GM11168 (cell line): ENCODE measurements around the gene ST3GAL3.
"Not testable (repeated sequence)": the region's sequence is repeated elsewhere in the genome, so short reads cannot be mapped to it uniquely, and the experiment has no call there.

ENCODE experiments used
- in situ Hi-C: fragments of 300-500 bp; cut with MboI; formaldehyde crosslinking; loops from one replicate; pipeline ENCODE4 v1.12.0; 2022; ENCODE audit warnings: low sequenced_read_pairs; ENCODE audit not compliant: unreplicated experiment

Gene ST3GAL3

GRCh38 chr1:43693371-43693770 is 14.0 kb upstream of the ST3GAL3 start:
- in situ Hi-C loops: no loop called here

- in situ Hi-C loops: no loop called here
Measured at GRCh38 chr1:43699281-43699680, 8.1 kb upstream of the ST3GAL3 start.

DNA sequence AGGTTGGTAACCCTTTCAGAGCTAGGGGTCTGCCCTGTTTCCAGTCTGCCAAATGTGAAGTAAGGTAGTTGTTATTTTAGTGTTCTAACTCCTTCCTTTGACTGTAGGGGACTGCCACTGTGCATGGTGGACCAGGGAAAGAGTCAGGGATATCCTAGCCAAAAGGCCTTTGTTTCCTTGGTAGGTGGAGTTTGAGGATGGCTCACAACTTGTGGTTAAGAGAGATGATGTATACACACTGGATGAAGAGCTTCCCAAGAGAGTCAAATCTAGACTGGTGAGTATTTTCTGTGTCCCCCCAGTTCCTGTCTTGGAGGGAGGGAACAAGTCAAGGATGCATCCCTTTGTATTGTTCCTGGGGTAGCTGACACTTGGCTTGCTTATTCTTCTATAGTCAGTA is 3.5 kb upstream of the ST3GAL3 start:
- in situ Hi-C loops: no loop called here

GRCh38 chr1:43704838-43705237 is 2.5 kb upstream of the ST3GAL3 start:
- in situ Hi-C loops: no loop called here

- in situ Hi-C loops: no loop called here
Measured at GRCh38 chr1:43705334-43705733, 2.0 kb upstream of the ST3GAL3 start.

- in situ Hi-C loops: no loop called here
Measured at GRCh38 chr1:43705982-43706597, 1.2 kb upstream of the ST3GAL3 start.

DNA sequence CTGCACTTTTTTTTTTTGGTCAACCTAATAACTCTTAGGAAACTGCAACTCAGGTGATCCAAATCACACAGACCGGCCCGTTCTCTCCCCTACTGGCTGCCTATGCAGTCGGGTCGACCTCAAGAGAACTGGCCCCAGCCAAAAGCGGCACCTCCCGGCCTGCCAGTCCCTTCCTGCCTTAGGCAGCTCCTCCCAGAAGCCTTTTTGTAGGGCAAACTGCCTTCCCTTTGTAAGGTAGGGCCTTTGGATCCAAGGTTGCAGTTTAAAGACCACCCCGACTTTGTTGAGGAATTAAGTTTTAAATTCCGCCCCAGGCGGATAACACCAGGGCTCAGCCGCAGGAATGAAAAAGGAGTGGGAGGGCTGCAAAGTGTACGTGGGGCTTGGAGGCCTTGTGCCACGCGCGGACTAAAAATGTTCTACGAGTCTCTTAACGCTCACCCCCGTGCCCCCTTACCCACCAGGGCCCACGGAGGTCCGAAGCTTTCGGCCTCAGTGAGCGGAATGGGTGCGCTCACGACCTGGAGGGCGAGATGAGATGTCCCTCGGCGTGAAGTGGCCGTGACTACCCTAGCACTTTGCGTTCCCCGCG is 642 bp upstream of the ST3GAL3 start:
- in situ Hi-C loops: no loop called here

GRCh38 chr1:43708002-43708410 is 670 bp downstream of the ST3GAL3 start:
- in situ Hi-C loops: no loop called here

DNA sequence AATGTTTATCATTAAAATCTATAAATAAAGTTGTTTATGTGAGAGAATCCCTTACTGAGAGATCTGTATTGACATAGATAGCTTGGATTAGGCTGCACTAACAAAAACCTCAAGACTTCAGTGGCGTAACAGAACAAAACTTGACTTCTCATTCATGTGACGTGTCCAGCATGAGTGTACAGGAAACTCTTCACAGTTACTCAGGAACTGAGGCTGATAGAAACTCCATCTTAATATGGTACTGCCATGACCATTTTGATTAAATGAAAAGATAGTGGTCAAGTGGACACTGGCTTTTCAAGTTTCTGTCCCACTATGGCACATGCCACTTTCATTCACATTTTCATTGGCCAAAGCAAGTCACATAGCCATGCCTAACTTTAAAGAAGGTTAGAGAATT is 3.7 kb downstream of the ST3GAL3 start:
- in situ Hi-C loops: no loop called here

GRCh38 chr1:43711524-43712386 is 4.4 kb downstream of the ST3GAL3 start:
- in situ Hi-C loops: no loop called here

- in situ Hi-C loops: no loop called here
Measured at GRCh38 chr1:43716559-43717281, 9.4 kb downstream of the ST3GAL3 start.

GRCh38 chr1:43719063-43719462 is 11.7 kb downstream of the ST3GAL3 start:
- in situ Hi-C loops: no loop called here

DNA sequence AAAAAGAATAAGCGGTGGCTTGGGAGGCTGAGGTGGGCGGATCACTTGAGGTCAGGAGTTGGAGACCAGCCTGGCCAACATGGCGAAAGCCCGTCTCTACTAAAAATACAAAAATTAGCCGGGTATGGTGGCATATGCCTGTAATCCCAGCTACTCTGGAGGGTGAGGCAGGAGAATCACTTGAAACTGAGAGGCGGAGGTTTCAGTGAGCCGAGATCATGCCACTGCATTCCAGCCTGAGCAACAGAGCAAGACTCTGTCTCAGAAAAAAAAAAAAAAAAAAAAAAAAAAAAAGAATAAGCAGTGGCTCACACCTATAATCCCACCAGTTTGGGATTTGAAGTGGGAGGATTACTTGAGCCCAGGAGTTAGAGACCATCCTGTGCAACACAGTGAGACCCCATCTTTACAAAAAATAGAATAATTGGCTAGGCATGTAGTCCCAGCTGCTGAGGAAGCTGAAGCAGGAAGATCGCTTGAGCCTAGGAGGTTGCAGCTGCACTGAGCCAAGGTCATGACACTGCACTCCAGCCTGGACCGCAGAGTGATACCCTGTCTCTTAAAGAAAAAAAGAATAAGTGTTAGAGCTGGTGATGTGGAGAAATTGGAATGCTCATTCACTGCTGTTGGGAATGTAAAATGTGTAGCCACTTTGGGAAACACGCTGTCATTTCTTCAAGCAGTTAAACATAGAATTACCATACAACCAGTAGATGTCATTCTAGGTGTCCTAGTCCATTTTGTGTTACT is 12.5 kb downstream of the ST3GAL3 start:
- in situ Hi-C loops: not testable (repeated sequence)

DNA sequence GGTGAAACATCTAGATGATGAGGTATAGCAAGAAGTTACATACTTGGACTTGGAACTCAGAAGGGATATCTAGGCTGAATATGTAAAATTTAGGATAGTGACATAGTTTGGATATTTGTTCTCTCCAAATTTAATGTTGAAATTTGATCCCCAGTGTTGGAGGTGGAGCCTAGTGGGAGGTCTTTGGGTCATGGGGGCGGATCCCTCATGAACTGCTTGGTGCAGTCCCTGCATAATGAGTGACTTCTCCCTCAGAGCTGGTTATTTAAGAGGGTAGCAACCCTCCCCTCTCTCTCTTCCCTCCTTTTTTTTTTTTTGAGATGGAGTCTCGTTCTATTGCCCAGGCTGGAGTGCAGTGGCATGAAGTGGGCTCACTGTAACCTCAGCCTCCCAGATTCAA is 15.5 kb downstream of the ST3GAL3 start:
- in situ Hi-C loops: no loop called here

GRCh38 chr1:43729816-43730463 is 22.6 kb downstream of the ST3GAL3 start:
- in situ Hi-C loops: no loop called here

GRCh38 chr1:43731867-43732531 is 24.7 kb downstream of the ST3GAL3 start:
- in situ Hi-C loops: no loop called here

DNA sequence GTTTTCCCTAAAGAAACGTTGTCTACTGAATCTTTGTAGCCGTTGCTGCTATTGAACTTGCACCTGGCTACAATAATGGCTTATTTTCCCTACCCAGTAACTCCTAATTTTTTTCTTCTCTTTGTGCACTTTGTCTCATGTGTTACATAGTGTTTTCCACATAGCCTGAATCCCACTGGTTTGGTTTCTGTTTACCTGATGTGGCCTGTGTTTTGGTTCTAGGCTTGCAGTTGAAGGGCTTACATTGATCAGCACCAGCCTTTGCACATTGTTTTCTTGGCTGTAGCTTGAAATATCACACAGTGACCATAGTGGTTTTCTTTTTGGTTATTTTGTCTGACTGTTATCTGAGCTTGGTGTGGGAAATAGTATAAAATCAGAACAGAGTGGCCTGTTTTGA is 29.5 kb downstream of the ST3GAL3 start:
- in situ Hi-C loops: no loop called here

GRCh38 chr1:43742026-43742425 is 34.7 kb downstream of the ST3GAL3 start:
- in situ Hi-C loops: no loop called here

DNA sequence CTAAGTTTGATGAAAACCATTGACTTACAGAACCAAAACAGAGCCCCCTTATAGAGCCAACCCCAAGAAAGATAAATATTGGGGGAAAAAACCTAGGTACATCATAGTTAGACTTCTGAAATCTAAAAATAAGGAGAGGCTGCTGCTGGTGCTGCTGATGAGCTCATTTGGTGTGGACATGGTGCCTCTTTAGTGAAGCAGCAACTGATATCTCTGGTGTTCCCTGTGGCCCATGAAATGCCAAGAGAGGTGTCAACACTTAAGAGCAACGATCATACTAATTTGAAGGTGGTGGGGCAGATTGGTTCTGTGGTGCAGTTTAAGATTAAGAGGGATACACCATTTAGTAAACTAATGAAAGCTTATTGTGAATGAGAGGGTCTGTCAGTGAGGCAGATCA is 35.9 kb downstream of the ST3GAL3 start:
- in situ Hi-C loops: no loop called here
